HCT116 (cell line): ENCODE results near the gene RCE1. TPM values are rescaled to one million over a fixed set of nuclear protein-coding genes. Genes with fewer than 3 reads are reported as not detected.

Source experiments
- ATAC-seq: fragments of 200-7000 bp; cut with Tn5 transposase; 2 replicates; pipeline ENCODE4 v1.9.1; 2020; ENCODE audit warnings: mild to moderate bottlenecking, moderate library complexity
- BruUV-seq: library from RNA; stranded (reverse); fragments of 400-500 nt; replicated peaks from 2 replicates; lab custom pipeline; 2021; lab: Mats Ljungman, UMichigan
- CTCF ChIA-PET: fragments of 300-600 bp; sonication (Branson Sonifier 250); formaldehyde crosslinking; loops from one replicate; lab custom pipeline; 2021; ENCODE audit warnings: antibody characterized with exemption; lab: Charles Lee
- POLR2A ChIA-PET: fragments of 300-600, 350-600 bp; sonication (Branson Sonifier 250); formaldehyde crosslinking; loops from one replicate; lab custom pipeline; 2021; ENCODE audit warnings: antibody characterized with exemption; lab: Charles Lee
- RAD21 ChIA-PET, 2 experiments: fragments of 300-600 bp; sonication (Branson Sonifier 250); formaldehyde crosslinking; loops; one replicate each; lab custom pipeline; 2023; ENCODE audit warnings: low total read pairs in 2 of 2; ENCODE audit not compliant: uncharacterized antibody in 2 of 2, unreplicated experiment in 2 of 2, low non-redundant PET in 1 of 2; lab: Charles Lee
- DNase-seq: peaks from one replicate; pipeline ENCODE4 v3.0.0-alpha.2; 2010; ENCODE audit warnings: low read depth, low spot score
- H2AFZ ChIP-seq: fragments of 200-600 bp; shearing (Covaris generic), sonication (generic); 2 replicates; pipeline ENCODE4 v1.6.1; 2017; ENCODE audit warnings: low read depth, mixed run types, mixed read lengths, antibody characterized with exemption, low read length; ENCODE audit not compliant: poor library complexity, severe bottlenecking
- H3K27ac ChIP-seq: 2 replicates; pipeline ENCODE4 v1.5.1; 2012; ENCODE audit warnings: low read depth, low read length
- H3K27me3 ChIP-seq: fragments of 200-600 bp; sonication (generic); 2 replicates; pipeline ENCODE4 v1.6.1; 2016; ENCODE audit warnings: mixed run types, low read length, mixed read lengths; ENCODE audit not compliant: insufficient read depth
- H3K36me3 ChIP-seq, 2 experiments: fragments of 200-500 bp in 1 of 2; fragments of 200-600 bp in 1 of 2; sonication (Bioruptor generic) in 1 of 2; sonication (generic) in 1 of 2; 2 replicates each; pipeline versions ENCODE4 v1.5.1 to v1.6.1; 2014 to 2016; ENCODE audit warnings: low read length in 2 of 2, inconsistent platforms in 1 of 2, mixed read lengths in 1 of 2, mixed run types in 1 of 2; ENCODE audit not compliant: insufficient read depth in 2 of 2, control insufficient read depth in 1 of 2
- H3K4me1 ChIP-seq, 2 experiments: fragments of 200-600 bp in 1 of 2; sonication (generic) in 1 of 2; 2 replicates each; pipeline versions ENCODE4 v1.5.1 to v1.6.1; 2012 to 2017; ENCODE audit warnings: low read length in 2 of 2, inconsistent platforms in 1 of 2, mild to moderate bottlenecking in 1 of 2, mixed read lengths in 1 of 2, mixed run types in 1 of 2, moderate library complexity in 1 of 2; ENCODE audit not compliant: insufficient read depth in 2 of 2, control insufficient read depth in 1 of 2
- H3K4me2 ChIP-seq: fragments of 200-600 bp; sonication (generic); 2 replicates; pipeline ENCODE4 v1.6.1; 2017; ENCODE audit warnings: mixed run types, low read length, mixed read lengths
- H3K4me3 ChIP-seq, 2 experiments: fragments of 200-600 bp in 1 of 2; sonication (generic) in 1 of 2; replicated peaks in 1 of 2; 2 replicates each; pipeline ENCODE4 v1.5.1; 2011 to 2016; ENCODE audit warnings: low read length in 2 of 2, control low read depth in 1 of 2, low read depth in 1 of 2, mild to moderate bottlenecking in 1 of 2, mixed read lengths in 1 of 2, mixed run types in 1 of 2
- H3K79me2 ChIP-seq: fragments of 200-600 bp; sonication (generic); 2 replicates; pipeline ENCODE4 v1.6.1; 2017; ENCODE audit warnings: mild to moderate bottlenecking, mixed run types, low read length, moderate library complexity, mixed read lengths; ENCODE audit not compliant: insufficient read depth
- H3K9ac ChIP-seq: fragments of 200-600 bp; sonication (generic); 2 replicates; pipeline ENCODE4 v1.6.1; 2016; ENCODE audit warnings: low read length, mixed read lengths
- H3K9me2 ChIP-seq: fragments of 200-600 bp; sonication (generic), shearing (Covaris generic); 2 replicates; pipeline ENCODE4 v1.6.1; 2017; ENCODE audit warnings: mixed run types, mild to moderate bottlenecking, moderate library complexity; ENCODE audit not compliant: insufficient read depth
- H3K9me3 ChIP-seq, 2 experiments: fragments of 200-500 bp in 1 of 2; fragments of 200-600 bp in 1 of 2; sonication (Bioruptor generic) in 1 of 2; sonication (generic) in 1 of 2; 2 replicates each; pipeline ENCODE4 v1.6.1; 2014 to 2017; ENCODE audit warnings: low read length in 2 of 2, mixed read lengths in 2 of 2, inconsistent platforms in 1 of 2, low read depth in 1 of 2, mild to moderate bottlenecking in 1 of 2, mixed run types in 1 of 2, moderate library complexity in 1 of 2; ENCODE audit not compliant: control insufficient read depth in 1 of 2, insufficient read depth in 1 of 2
- H4K20me1 ChIP-seq: fragments of 200-600 bp; sonication (generic), shearing (Covaris generic); 2 replicates; pipeline ENCODE4 v1.6.1; 2017; ENCODE audit warnings: mixed run types, mild to moderate bottlenecking, moderate library complexity; ENCODE audit not compliant: insufficient read depth
- CTCF ChIP-seq, 3 experiments: fragments of 200-600 bp in 1 of 3; sonication (generic) in 1 of 3; IDR thresholded peaks in 2 of 3; conservative IDR thresholded peaks in 1 of 3; 2 replicates each; pipeline ENCODE4 v1.5.1; 2012 to 2017; ENCODE audit warnings: low read depth in 2 of 3, low read length in 2 of 3, antibody characterized with exemption in 1 of 3, borderline replicate concordance in 1 of 3, control low read depth in 1 of 3, mild to moderate bottlenecking in 1 of 3, mixed read lengths in 1 of 3, mixed run types in 1 of 3, moderate library complexity in 1 of 3; ENCODE audit not compliant: insufficient read depth in 1 of 3
- EGR1 ChIP-seq: IDR thresholded peaks from 2 replicates; pipeline ENCODE4 v1.6.1; 2012; ENCODE audit warnings: low read depth
- ELF1 ChIP-seq: IDR thresholded peaks from 2 replicates; pipeline ENCODE4 v1.6.1; 2012; ENCODE audit warnings: low read depth, borderline replicate concordance
- POLR2A ChIP-seq: IDR thresholded peaks from 2 replicates; pipeline ENCODE4 v1.7.0; 2011; ENCODE audit warnings: borderline replicate concordance; ENCODE audit not compliant: insufficient read depth, insufficient read length; ENCODE audit errors: extremely low read depth
- REST ChIP-seq: IDR thresholded peaks from 2 replicates; pipeline ENCODE4 v1.6.1; 2012; ENCODE audit warnings: low read depth
- SIN3A ChIP-seq: IDR thresholded peaks from 2 replicates; pipeline ENCODE4 v1.6.1; 2012; ENCODE audit warnings: low read depth
- SP1 ChIP-seq: IDR thresholded peaks from 2 replicates; pipeline ENCODE4 v1.6.1; 2012; ENCODE audit warnings: low read depth
- ZBTB33 ChIP-seq: IDR thresholded peaks from 2 replicates; pipeline ENCODE4 v1.6.1; 2011; ENCODE audit warnings: mild to moderate bottlenecking, low read length, moderate library complexity; ENCODE audit not compliant: insufficient replicate concordance; ENCODE audit errors: extremely low read depth
- ZFX ChIP-seq: fragments of 450-650 bp; IDR thresholded peaks from 2 replicates; pipeline ENCODE4 v1.6.1; 2017
- ZNF274 ChIP-seq: fragments of 200-500 bp; sonication (Bioruptor generic); IDR thresholded peaks from 2 replicates; pipeline ENCODE4 v1.6.1; 2014; ENCODE audit warnings: mild to moderate bottlenecking, low read depth, low read length, inconsistent platforms
- intact Hi-C: fragments of 100-400 bp; cut with micrococcal nuclease; formaldehyde crosslinking; loops from 2 replicates; pipeline ENCODE4 v1.10.0; 2022
- total RNA-seq: library from RNA; stranded (reverse); gene quantifications from one replicate; pipeline ENCODE4 v1.2.1, GENCODE V29; 2021; ENCODE audit not compliant: unreplicated experiment

RCE1 gene
- total RNA-seq, 1 experiment from 2014 or later: 35.3 TPM

DNA sequence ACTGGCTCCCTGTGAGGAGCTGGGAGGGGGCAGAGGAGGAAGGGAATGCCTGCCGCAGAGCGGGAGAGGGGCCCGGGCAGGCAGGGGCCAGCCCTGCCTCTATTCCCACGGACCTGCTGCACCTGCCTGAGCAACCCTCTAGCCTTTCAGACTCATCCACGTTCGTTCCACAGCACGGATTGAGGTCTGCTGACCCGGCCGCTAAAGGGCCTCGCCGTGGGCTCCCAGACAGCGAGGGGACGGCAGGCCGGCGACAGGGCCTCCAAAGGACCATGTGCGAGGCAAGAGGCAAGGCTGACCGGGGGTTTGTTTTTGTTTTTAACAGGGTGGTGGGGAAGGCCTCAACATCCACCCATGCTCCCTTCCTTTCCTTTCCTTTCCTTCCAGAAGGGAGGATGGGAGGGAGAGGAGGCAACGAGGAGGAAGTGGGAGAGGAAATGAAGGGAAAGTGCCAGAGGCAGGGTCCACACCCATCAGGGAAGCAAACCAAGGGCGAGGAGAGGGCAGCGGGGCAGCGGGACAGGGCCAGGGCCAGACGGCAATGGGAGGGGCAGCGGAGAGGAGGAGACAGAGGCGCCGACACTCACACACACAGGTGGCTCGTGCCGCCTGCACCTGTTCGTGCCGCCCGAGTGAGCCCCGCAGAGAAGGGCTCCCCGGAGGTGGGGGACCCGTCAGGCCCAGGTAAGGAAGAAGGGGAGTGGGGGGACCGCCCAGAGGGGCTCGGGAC lies 21.1 kb downstream of the RCE1 start:
- no peak overlapping the region for H3K27ac ChIP-seq
- H3K4me1 ChIP-seq: peaks cover 7 to 22% of the 10 kb centered on the region in 2 experiments; a peak in 3 of 4 replicates
- no peak overlapping the region for H3K4me3 ChIP-seq
- no peaks in the 10 kb centered on the region for H3K9me3 ChIP-seq
- H4K20me1 ChIP-seq: no peaks in the 10 kb centered on the region
- RAD21 ChIA-PET: no interaction called here
- H3K36me3 ChIP-seq: no peaks in the 10 kb centered on the region; a peak in 1 of 4 replicates
- TF ChIP-seq ZFX (no peak), SIN3A (no peak), ZNF274 (no peak), CTCF (IDR thresholded peaks at IDR 0.05 in 2 of 3, conservative IDR thresholded peaks at IDR 0.05 in 1 of 3; ENCODE audit: borderline replicate concordance in 1 of 3, insufficient read depth in 1 of 3, low read depth in 2 of 3, low read length in 2 of 3) (no peak), ELF1 (no peak), POLR2A (no peak), EGR1 (no peak), ZBTB33 (no peak), REST (no peak), SP1 (no peak)
- DNase-seq (no peak), ATAC-seq (no peak)
- H3K27me3 ChIP-seq: no peaks in the 10 kb centered on the region
- BruUV-seq: no TSS peak
- no peak overlapping the region for H3K4me2 ChIP-seq
- CTCF ChIA-PET: interaction anchor here (1.0 kb wide), 1 partner anchor 17 kb away, joined by 3 read pairs; no protein-coding TSS in a partner anchor
- intact Hi-C loops: no loop called here
- POLR2A ChIA-PET: no interaction called here
- no peak overlapping the region for H3K9ac ChIP-seq
- no peak overlapping the region for H2AFZ ChIP-seq
- H3K79me2 ChIP-seq: peaks cover 2% of the 10 kb centered on the region; the same call in 1 of the 2 replicates
- H3K9me2 ChIP-seq: no peaks in the 10 kb centered on the region
